Right atrium auricular region (tissue), 2 donors: ENCODE data around the gene ARMC9. TPM values are rescaled to one million over a fixed set of nuclear protein-coding genes. Genes with fewer than 3 reads are reported as not detected.
"Not testable (repeated sequence)": the region's sequence is repeated elsewhere in the genome, so short reads cannot be mapped to it uniquely, and the experiment has no call there.

ENCODE experiments used
- DNase-seq: peaks from one replicate; pipeline ENCODE4 v3.0.0-alpha.2; 2019; ENCODE audit warnings: low spot score
- H3K27ac ChIP-seq, 2 donors: fragments of 200-600 bp; sonication (generic); 1 replicate in 1 of 2; 2 replicates in 1 of 2; pipeline ENCODE4 v1.5.1; 2016 to 2019
- H3K27me3 ChIP-seq, 2 donors: fragments of 200-600 bp; sonication (generic); one replicate each; pipeline versions ENCODE4 v1.5.1 to v1.6.0; 2017 to 2019
- H3K36me3 ChIP-seq: fragments of 200-600 bp; sonication (generic); one replicate; pipeline ENCODE4 v1.5.1; 2016
- H3K4me1 ChIP-seq, 2 donors: fragments of 200-600 bp; sonication (generic); one replicate each; pipeline versions ENCODE4 v1.5.1 to v1.6.0; 2017 to 2019
- H3K4me3 ChIP-seq, 2 donors: fragments of 200-600 bp; sonication (generic); 1 replicate in 1 of 2; 2 replicates in 1 of 2; pipeline ENCODE4 v1.5.1; 2017 to 2019; ENCODE audit warnings: mild to moderate bottlenecking in 1 of 2, moderate library complexity in 1 of 2
- H3K9me3 ChIP-seq, 2 donors: fragments of 200-600 bp; sonication (generic); one replicate each; pipeline ENCODE4 v1.5.1; 2019
- total RNA-seq, 2 donors: library from RNA; depleted of rRNA; stranded (reverse); fragments of >200 nt; gene quantifications; one replicate each; pipeline ENCODE4 v1.1.0, GENCODE V29; 2016
- TF ChIP-seq, protein P1 (sequence below), 2 donors: fragments of 200-600 bp; sonication (generic); IDR thresholded peaks; one replicate each; pipeline ENCODE4 v1.5.1; 2019; ENCODE audit warnings: antibody characterized with exemption in 2 of 2

The ARMC9 gene
- total RNA-seq, 2 donors from 2014 or later, result 2.0 to 2.9 TPM

DNA sequence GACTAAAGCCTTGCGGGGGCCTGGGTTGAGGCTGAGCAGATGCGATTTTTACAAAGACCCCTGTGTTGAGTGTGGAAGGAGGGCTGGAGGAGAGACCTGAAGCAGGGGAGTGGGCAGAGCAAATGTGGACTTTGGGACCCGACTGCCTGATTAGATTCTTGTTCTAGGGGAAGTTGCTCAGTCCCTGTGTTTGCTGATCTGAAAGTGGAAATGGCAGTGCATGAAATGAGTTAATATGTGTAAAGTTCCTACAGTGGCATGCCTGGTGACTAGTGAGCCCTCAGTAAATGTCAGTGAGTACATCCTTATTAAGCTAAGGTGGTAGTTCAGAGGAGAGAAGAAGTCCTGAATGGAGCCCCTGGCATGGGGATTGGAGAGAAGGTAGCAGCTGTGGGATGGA is 52.3 kb downstream of the ARMC9 start:
- H3K36me3 ChIP-seq, result no peaks in the 10 kb centered on the region
- no peak for DNase-seq
- TF ChIP-seq, protein P1, sequence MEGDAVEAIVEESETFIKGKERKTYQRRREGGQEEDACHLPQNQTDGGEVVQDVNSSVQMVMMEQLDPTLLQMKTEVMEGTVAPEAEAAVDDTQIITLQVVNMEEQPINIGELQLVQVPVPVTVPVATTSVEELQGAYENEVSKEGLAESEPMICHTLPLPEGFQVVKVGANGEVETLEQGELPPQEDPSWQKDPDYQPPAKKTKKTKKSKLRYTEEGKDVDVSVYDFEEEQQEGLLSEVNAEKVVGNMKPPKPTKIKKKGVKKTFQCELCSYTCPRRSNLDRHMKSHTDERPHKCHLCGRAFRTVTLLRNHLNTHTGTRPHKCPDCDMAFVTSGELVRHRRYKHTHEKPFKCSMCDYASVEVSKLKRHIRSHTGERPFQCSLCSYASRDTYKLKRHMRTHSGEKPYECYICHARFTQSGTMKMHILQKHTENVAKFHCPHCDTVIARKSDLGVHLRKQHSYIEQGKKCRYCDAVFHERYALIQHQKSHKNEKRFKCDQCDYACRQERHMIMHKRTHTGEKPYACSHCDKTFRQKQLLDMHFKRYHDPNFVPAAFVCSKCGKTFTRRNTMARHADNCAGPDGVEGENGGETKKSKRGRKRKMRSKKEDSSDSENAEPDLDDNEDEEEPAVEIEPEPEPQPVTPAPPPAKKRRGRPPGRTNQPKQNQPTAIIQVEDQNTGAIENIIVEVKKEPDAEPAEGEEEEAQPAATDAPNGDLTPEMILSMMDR (IDR thresholded peaks at IDR 0.05), result no peak

DNA sequence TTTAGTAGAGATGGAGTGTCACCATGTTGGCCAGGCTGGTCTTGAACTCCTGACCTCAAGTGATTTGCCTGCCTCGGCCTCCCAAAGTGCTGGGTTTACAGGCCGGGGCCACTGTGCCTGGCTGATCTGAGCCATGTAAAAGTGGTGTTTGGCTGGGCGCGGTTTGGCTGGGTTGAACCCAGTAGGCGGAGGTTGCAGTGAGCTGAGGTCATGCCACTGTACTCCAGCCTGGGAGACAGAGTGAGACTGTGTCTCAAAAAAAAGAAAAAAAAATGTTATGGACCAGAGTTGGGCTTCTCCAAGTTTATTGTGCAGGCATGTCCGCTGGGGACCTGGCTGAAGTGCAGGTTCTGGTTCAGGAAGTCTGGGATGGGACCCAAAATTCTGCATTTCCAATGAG is 54.9 kb downstream of the ARMC9 start:
- not testable (repeated sequence) for H3K36me3 ChIP-seq, H3K9me3 ChIP-seq, H3K4me3 ChIP-seq, DNase-seq, H3K4me1 ChIP-seq, H3K27ac ChIP-seq, H3K27me3 ChIP-seq

More for the DNA sequence above, 52.3 kb downstream of the ARMC9 start:
- Histone ChIP-seq H3K4me1 (no peaks in the 10 kb centered on the region), H3K27ac (no peak overlapping the region), H3K4me3 (no peak overlapping the region), H3K27me3 (no peaks in the 10 kb centered on the region), H3K9me3 (no peaks in the 10 kb centered on the region)

DNA sequence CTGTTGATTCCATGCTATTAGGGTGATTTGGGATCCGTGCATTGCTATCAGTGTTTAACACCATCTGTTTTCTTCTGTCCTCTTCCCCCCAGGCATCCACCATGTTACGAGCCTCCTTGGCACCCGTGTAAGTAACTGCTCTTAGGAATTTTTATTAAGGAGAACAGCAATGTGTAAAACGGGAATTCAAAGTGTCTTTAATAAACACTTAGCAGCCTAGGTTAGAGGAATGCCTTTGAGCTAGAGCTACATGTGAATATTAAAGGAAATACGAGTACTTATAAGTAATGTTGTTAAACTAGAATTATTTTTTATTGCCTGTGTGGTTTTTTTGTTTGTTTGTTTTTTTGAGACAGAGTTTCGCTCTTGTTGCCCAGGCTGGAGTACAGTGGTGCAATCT is 58.1 kb downstream of the ARMC9 start:
- TF ChIP-seq, protein P1 (IDR thresholded peaks at IDR 0.05), result no peak
- no peak overlapping the region for H3K27ac ChIP-seq
- H3K36me3 ChIP-seq, result no peaks in the 10 kb centered on the region
- H3K4me3 ChIP-seq, result no peak overlapping the region
- no peaks in the 10 kb centered on the region for H3K4me1 ChIP-seq
- H3K9me3 ChIP-seq, result no peaks in the 10 kb centered on the region
- H3K27me3 ChIP-seq, result no peaks in the 10 kb centered on the region
- no peak for DNase-seq

DNA sequence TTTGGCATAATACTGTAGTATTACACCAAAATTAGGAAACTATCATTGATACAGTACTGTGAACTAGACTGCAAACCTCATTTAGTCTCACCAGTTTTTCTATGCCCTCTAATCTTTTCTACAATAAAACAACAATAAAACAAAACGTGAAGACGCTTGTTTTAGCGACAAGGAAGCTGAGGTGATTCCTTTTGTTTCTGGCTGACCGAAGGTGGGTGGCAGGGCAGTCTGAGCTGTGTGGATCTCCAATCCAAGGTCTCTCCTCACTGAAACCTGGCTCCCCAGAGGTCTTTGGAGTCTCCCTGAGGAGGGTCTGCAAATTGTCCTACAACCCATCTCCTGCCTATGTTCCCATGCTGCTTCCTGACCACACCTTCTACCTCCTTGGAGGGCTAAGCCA is 59.3 kb downstream of the ARMC9 start:
- Histone ChIP-seq H3K9me3 (no peaks in the 10 kb centered on the region), H3K27me3 (no peaks in the 10 kb centered on the region), H3K36me3 (no peaks in the 10 kb centered on the region), H3K27ac (no peak overlapping the region), H3K4me1 (no peaks in the 10 kb centered on the region), H3K4me3 (no peak overlapping the region)
- no peak for DNase-seq
- TF ChIP-seq, protein P1 (IDR thresholded peaks at IDR 0.05), result no peak

DNA sequence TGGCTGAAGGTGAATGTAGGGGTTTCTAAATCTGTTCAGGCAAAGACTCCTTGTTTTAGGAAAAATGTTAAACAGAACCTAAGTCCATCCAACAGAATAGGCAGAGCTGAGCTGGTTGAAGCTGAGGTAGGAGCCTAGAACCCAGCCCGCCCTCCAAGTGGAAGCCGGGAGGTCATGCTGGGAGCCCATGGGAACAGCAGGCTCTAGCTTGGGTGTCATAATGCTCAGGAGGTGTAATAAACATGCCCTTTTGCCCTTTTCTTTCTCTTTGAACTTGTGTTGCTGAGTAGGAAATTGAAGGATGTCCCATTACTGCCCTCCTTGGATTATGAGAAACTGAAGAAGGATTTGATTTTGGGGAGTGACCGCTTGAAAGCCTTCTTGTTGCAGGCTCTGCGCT is 60.3 kb downstream of the ARMC9 start:
- H3K4me1 ChIP-seq, result no peaks in the 10 kb centered on the region
- TF ChIP-seq, protein P1 (IDR thresholded peaks at IDR 0.05), result no peak
- H3K27me3 ChIP-seq, result no peaks in the 10 kb centered on the region
- no peaks in the 10 kb centered on the region for H3K9me3 ChIP-seq
- no peak for DNase-seq
- H3K36me3 ChIP-seq, result no peaks in the 10 kb centered on the region
- no peak overlapping the region for H3K27ac ChIP-seq
- H3K4me3 ChIP-seq, result no peak overlapping the region

DNA sequence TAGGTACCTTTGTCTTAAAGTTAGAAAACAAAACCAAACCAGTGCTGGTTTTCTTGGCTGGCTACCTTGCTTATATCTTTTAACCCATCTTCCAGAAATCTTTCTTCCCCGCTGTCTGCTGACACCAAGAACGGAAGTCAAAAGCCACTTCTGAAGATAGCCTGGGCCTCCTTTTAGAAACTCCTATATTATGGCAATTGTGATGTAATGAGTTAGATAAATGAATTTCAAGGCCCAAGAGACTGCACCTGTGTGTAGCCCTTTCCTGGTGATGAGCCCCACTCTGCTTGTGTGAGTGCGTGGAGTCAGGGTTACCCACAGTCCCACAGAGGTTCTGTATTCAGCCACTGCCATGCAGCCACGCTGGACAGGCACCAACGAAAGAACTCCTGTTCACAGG is 60.7 kb downstream of the ARMC9 start:
- no peak for DNase-seq
- Histone ChIP-seq H3K27ac (no peak overlapping the region), H3K4me1 (no peaks in the 10 kb centered on the region), H3K27me3 (no peaks in the 10 kb centered on the region), H3K9me3 (no peaks in the 10 kb centered on the region), H3K4me3 (no peak overlapping the region), H3K36me3 (no peaks in the 10 kb centered on the region)
- TF ChIP-seq, protein P1 (IDR thresholded peaks at IDR 0.05), result no peak
